HEK293T (cell line): Measurements from ENCODE around the gene RBM6.

Experiments used
- FOXA1 ChIP-seq: fragments of 450-650 bp; IDR thresholded peaks from 2 replicates; pipeline ENCODE4 v1.6.1; 2016; ENCODE audit warnings: mild to moderate bottlenecking
- FOXM1 ChIP-seq: fragments of 450-650 bp; IDR thresholded peaks from 2 replicates; pipeline ENCODE4 v1.6.1; 2017; ENCODE audit warnings: mild to moderate bottlenecking, borderline replicate concordance
- HDGF ChIP-seq: fragments of 450-650 bp; IDR thresholded peaks from 2 replicates; pipeline ENCODE4 v1.6.1; 2017; ENCODE audit warnings: antibody characterized with exemption, borderline replicate concordance
- L3MBTL2 ChIP-seq: fragments of 450-650 bp; conservative IDR thresholded peaks from 2 replicates; pipeline ENCODE4 v1.6.1; 2016; ENCODE audit warnings: mild to moderate bottlenecking
- SP1 ChIP-seq: fragments of 450-650 bp; IDR thresholded peaks from 2 replicates; pipeline ENCODE4 v1.6.1; 2017
- SUZ12 ChIP-seq: fragments of 450-650 bp; IDR thresholded peaks from 2 replicates; pipeline ENCODE4 v1.6.1; 2016; ENCODE audit warnings: mild to moderate bottlenecking
- TARDBP ChIP-seq: fragments of 450-650 bp; IDR thresholded peaks from 2 replicates; pipeline ENCODE4 v1.6.1; 2016
- TF ChIP-seq, protein P1 (sequence below): fragments of 450-650 bp; IDR thresholded peaks from 2 replicates; pipeline ENCODE4 v1.6.1; 2016

DNA sequence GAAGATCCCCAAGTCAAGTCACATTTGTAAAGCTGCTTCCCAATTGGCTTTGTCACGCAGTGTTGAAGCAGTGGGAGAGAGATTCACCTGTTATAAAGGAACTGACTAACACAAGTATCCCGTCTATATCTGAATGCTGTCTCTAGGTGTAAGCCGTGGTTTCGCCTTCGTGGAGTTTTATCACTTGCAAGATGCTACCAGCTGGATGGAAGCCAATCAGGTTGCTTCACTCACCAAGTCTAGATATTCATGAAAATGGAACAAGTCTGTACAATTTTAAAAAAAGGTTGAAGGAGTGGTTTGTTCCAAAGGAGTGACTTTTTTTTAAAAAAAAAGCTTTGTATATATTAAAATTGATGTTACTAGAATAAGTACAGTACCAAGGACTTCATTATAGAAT is 160.4 kb downstream of the RBM6 start:
- TF ChIP-seq SP1, result no peak
- no peak for TF ChIP-seq TARDBP
- no peak for TF ChIP-seq SUZ12
- TF ChIP-seq FOXM1, result no peak
- TF ChIP-seq, protein P1, sequence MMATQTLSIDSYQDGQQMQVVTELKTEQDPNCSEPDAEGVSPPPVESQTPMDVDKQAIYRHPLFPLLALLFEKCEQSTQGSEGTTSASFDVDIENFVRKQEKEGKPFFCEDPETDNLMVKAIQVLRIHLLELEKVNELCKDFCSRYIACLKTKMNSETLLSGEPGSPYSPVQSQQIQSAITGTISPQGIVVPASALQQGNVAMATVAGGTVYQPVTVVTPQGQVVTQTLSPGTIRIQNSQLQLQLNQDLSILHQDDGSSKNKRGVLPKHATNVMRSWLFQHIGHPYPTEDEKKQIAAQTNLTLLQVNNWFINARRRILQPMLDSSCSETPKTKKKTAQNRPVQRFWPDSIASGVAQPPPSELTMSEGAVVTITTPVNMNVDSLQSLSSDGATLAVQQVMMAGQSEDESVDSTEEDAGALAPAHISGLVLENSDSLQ, result no peak
- TF ChIP-seq L3MBTL2, result no peak
- no peak for TF ChIP-seq HDGF
- TF ChIP-seq FOXA1, result no peak
